HG03565 (cell line): ENCODE results near the gene OR8B8.
"Not testable (repeated sequence)": the region's sequence is repeated elsewhere in the genome, so short reads cannot be mapped to it uniquely, and the experiment has no call there.

Experiments
- ATAC-seq: cut with Tn5 transposase; IDR thresholded peaks from one replicate; pipeline ENCODE4 v1.9.1; 2021; ENCODE audit warnings: mild to moderate bottlenecking, moderate library complexity; ENCODE audit not compliant: unreplicated experiment

Gene OR8B8, protein sequence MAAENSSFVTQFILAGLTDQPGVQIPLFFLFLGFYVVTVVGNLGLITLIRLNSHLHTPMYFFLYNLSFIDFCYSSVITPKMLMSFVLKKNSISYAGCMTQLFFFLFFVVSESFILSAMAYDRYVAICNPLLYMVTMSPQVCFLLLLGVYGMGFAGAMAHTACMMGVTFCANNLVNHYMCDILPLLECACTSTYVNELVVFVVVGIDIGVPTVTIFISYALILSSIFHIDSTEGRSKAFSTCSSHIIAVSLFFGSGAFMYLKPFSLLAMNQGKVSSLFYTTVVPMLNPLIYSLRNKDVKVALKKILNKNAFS

DNA sequence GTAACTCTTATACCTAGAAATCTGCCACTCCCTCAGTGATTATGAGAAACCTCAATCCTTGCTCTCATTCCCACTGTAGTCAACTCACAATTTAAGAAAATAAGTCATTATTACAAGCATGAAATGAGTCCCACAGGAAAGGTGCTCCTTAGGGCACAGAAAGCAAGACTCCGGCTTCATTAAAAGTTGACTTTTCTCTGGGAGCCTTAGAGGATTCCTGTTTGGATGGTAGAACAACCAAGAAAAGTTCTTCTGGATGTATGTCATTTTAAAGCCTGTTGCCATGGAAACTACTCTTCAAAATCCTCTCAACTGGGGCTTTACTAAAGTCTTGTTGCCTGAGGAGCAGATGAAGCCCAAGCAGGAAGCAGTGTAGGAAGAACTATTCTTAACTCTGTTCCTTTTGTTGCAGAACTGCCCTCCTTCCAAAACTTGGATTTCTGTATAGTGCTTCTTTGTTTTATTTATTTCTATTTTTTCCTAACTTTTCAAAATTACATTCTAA, at the start of gene OR8B8:
OR8B8 (minus strand) TSS at position 51 of the 505 bp plus-strand sequence. CDS start 4,611 bp downstream, outside the sequence.
- no peak for ATAC-seq

DNA sequence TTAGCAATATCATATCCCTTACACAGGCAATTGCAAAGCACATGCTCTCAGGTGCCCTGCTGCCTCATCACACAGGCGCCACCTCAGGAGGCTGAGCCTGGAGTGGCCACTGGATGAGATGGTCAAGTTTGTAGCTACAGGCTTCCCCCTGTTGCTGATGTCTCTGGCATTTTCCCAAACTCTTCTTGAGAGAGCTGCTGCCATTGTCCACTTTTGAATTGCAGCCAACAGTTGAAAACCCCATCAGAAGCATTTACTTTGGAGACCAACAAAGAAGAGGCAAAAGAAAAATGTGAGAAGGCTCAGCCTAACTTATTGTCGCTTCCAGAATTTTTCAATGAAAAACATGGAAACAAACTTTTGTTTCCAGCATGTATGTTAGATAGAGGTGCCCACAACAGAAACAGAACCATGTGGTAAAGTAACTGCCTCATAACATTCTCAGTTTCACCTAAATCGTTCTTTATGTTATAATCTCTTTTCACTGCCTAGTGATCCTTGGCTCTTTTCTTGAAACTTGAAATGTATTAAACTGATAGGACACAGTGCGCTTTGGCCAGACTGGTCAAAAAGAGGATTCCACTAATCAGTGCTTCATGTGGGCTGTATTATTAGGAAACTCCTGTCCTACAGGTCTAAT, 47.6 kb upstream of the OR8B8 start:
- no peak for ATAC-seq

DNA sequence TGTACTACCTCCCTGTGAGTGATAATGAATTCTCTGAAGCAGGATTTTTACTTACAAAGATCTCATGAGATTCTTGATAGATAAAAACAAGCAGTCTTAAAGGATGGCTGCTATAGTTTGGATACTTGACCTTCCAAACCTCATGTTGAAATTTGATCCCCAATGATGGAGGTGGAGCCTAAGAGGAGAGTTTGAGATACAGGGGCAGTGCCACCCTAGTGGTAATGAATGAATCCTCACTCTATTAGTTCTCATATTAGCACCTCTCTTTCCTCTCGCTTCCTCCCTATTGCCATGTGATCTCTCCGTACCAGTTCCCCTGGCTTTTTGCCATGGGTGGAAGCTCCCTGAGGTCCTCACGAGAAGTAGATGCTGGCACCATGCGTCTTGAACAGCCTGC, 37.9 kb upstream of the OR8B8 start:
- no peak for ATAC-seq

DNA sequence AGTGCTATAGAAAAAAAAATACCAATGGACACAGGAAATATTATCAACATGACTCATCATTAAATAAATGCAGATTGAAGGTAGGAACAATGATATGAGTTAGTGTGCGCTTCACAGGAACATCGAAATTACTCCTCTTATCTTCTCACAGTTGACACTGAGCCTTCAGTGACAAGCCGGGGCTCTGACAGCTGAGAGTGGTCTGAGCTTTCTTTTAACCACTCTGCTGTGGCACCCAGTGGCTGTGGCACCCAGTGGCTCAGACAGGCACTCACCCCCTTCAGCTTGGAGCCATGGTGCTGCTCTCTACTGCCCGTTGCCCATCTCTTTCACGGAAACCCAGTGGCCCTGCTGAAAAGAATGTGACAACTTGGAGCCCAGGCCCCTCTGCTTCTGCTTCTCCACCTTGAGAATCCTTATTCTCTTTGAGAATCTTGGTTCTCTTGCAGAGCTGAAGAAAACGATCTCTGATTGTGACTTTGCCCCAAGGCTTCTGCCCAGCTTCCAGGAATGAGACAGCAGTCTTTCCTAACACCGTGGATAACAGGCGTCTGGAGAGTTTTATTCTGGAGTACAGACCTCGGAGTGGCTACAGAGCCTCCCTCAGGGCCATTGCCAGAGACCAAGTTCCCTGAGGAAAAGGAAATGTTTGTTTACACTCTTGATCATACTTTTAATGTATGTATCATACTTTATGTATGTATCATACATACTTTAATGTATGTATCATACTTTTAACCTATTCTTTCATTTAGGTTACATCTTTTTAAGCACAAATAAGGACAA, 37.1 kb upstream of the OR8B8 start:
- ATAC-seq = no peak

DNA sequence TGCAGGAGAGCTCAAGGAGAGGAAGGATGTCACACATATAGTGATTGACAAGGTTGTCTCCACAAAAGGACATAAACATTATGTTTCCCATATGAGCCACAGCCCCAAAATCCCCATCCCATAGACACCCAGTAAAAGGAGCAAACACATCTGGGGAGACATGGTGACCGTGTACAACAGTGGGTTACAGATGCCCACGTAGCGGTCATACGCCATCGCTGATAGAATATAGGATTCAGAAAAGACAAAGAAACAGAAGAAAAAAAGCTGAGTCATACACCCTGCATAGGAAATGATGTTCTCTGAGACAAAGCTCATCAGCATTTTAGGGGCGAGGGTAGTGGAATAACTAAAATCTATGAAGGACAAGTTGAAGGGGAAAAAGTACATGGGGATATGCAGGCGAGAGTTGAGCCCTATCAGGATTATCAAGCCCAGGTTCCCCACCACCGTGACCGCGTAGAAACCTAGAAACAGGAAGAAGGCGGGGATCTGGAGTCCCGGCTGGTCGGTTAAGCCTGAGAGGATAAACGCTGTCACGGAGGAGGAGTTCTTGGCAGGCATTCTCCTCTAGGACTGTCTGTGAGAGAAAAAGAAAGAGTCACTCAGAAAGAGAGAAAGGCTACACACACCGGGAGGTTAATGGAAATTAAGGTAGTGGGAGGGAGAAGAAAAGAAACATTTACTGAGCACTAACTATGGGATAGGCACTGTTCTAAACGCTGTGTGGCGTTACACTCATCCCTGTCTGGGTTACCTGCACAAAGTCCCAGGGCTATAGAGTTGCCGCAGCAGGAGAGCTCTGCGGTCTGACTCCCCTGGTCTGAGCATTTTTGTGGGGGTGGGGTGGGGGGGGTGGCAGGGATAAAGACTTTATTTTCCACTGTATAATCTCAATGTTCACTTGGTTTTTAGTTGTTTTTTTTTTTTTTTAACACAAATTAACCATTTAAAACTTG, 36.1 kb upstream of the OR8B8 start:
- peak; percentile 71 for ATAC-seq

DNA sequence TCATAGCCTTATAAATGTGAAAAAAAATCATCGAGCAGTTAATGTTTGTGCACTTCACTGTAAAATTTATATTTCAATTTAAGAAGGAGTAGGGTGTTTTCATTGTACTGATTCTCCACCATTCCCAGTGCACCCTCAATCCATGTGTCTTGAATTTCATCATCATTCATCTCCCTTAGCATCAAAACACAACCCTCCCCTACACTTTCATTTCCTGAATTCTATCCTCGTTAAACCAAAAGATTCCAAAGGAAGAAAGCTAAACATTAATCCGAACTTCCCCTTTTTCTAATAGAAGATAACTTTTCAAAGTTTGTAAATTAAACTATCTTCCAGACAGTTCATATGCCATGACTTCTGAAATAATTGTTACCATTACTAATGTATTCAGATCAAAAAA, 34.1 kb upstream of the OR8B8 start:
- ATAC-seq = no peak

DNA sequence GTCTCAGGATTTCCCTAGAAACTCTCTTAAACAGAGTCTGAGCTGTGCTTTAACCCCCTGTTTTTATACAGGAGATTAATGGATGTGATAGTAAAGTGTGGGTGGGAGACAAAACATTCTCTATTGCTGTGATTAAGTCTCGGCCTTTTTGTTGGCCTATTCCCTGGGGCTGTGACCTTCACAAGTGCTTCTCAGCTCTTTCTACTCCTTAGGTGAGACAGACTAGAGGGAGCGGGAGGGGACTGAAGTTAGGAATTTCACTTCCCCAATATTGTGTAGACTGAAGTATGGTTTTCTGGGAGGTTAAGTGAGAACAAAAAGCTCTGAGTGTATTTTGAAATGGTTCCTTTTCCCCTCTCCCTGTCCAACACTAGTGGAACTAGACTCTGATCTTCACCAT, 29.8 kb upstream of the OR8B8 start:
- ATAC-seq = no peak

DNA sequence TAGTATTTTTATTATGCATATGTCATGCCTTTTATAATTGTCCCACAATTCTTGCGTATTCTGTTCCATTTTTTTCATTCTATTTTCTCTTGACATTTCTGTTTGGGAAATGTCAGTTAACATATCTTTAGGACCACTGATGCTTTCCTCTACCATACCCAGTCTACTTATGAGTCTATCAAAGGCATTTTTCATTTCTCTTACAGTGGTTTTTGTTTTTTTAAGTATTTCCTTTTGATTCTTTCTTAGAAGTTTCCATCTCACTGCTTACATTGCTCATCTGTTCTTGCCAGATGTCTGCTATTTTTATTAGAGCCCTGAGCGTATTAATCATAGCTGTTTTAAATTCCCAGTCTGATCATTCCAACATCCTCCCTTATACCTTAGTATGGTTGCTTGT, 29.3 kb upstream of the OR8B8 start:
- ATAC-seq = no peak

DNA sequence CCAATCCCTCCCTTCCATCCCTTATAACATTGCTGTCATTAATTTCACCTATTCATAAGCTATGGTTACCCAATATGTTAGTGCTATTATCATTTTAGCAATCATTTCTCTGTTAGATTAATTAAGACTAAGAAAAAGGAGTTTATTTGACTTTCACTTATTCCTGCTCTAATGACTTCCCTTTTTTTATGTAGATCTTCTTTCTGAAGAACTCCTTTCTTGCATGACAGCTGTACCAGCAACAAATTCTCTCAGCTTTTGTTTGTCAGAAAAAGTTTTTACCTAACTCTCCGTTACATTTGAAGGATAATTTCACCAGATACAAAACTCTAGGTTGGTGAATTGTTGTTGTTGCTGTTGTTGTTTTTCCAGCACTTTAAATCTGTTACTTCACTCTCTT, 28.6 kb upstream of the OR8B8 start:
- no peak for ATAC-seq

DNA sequence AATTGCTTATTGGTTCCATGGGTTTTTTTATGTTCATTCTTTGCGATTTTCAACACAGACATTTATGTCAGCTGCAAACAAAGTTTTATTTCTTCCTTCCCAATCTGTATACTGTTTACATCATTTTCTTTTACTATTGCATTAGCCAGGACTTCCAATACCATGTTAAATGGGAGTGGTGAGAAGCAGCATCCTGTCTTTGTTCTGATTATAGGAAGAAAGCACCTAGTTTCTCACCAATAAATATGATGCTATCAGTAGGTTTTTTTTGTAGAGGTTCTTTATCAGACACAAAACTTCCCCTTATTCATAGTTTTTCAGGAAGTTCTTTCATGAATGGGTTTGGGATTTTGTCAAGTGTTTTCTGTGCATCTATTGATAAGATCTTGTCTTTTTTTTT, 28.0 kb upstream of the OR8B8 start:
- no peak for ATAC-seq

DNA sequence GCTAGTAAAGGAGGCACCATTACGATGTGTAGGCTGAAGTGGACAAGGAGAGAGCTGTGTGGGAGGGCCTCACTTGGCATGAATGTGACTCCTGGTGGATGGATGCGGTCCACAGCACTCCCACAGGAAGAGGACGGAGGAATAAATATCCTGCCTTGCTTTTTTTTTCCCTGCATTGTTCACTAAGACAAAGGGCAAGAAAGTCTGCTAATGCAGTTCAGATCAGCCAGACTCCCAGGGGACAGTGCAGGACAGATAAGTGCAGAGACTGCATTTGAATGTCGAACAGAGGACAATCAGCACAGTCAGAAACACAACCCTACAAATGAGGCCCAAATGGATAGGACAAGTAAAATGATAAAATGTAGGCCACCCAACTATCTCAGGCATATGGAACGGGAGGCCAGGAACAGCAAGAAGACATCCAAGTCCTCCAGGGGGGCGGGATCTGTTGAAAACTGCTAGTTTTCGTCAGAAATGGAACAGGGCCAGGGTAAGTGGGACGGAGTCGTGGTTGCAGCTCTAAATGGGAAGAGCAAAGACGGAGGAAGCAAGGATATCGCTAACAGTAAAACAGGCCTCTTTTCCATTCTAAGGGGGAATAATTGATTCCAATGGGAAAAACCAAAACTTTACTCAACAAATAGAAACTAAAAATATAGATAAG, 25.2 kb upstream of the OR8B8 start:
- ATAC-seq = no peak

DNA sequence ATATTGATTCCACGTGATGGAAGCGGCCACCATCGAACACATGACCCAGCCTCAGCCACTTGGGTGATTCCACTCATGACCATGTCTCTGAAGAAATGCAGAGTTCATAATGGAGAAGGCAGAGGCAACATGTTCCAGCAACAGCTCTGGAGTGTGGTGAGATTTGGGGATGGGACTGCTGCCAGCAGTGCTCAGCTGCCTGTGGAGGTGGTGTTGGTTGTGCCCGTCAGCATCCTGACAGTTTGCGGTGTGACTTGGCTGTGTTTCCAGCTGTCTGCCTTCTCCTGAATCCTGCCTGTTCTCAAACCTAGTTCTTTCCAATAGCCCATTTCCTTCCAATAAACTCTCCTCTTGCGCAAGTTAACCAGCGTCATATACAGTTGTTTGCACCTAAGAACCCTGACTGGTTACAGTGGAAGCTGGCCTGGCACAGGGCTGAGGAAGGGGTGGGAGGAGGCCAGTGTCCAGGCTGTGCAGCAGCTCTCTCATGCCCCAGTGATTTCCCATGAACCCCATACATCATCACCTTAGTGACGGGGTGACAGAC, 22.0 kb upstream of the OR8B8 start:
- no peak for ATAC-seq

DNA sequence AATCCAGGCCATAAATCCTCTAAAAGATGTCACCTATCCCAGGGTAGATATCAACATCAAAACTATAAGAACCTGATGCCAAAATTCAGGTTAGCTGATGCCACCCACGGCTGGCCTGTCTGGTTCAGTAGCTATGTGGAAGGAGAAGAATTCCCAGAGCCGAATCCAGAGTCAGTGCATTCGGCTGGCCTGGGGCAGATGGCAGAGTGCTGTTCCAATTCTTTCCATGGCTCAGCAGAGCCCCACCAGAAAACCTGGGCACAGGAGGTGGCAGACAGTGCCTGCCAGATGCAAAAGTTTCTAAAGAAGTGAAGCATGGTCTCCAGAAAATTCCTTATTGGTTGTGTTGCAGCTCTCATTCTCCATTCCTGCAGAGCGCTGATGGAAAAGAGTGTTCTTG, 19.9 kb upstream of the OR8B8 start:
- ATAC-seq = no peak

DNA sequence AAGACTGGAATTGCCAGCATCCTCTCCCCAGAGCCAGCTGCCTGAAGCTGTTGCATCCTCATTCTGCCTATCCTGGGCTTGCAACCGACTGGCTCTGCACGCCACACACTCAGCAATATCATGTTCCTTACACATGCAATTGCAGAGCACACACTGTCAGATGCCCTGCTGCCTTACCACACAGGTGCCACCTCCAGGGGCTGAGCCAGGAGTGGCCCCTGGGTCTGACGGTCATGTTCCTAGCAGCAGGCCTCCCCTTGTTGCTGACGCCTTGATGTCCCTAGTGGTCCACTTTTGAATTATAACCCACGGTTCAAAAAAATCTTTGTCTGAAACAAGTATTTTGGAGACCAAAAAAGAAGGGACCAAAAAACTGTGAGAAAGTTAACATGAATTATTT, 18.5 kb upstream of the OR8B8 start:
- ATAC-seq = no peak

DNA sequence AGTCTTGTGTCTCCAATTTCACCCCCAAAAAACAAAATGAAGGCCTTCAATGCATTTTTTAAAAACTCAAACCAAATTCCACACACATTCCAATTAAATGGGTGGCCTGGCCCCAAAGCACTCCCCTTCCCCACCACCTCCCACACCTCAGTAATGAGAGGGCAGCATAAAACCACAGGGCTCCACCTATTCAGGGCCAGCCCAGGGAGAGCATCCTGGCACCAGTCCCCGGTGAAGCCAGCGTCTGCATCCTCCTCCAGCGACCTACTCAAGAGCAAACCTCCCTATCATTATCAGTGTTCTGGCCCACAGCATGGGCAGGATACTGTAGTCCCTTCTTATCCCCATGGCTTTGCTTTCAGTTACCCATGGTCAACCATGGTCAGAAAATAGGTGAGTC, 17.8 kb upstream of the OR8B8 start:
- ATAC-seq = no peak

DNA sequence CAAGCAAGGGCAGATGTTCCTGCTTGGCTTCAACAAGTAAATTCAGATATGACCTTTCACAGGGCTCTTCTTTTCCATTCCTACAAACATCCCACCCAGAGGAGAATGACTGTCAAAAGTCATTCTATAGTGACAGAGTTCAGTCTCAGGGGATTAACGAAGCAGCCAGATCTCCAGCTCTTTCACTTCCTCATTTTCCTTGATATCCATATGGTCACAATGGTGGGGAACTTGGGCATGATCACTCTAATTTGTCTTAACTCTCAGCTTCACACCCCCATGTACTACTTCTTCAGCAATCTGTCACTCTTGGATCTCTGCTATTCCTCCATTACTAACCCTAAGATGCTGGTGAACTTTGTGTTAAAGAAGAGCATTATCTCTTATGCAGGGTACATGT, 15.0 kb upstream of the OR8B8 start:
- no peak for ATAC-seq

DNA sequence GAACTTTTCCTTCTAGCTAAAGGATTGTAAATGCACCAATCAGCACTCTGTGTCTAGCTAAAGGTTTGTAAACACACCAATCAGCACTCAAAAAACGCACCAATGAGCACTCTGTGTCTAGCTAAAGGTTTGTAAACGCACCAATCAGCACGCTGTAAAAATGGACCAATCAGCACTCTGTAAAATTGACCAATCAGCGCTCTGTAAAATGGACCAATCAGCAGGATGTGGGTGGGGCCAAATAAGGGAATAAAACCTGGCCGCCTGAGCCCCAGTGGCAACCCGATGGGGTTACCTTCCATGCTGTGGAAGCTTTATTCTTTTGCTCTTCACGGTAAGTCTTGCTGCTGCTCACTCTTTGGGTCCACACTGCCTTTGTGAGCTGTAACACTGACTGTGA, 13.9 kb upstream of the OR8B8 start:
- not testable (repeated sequence) for ATAC-seq

DNA sequence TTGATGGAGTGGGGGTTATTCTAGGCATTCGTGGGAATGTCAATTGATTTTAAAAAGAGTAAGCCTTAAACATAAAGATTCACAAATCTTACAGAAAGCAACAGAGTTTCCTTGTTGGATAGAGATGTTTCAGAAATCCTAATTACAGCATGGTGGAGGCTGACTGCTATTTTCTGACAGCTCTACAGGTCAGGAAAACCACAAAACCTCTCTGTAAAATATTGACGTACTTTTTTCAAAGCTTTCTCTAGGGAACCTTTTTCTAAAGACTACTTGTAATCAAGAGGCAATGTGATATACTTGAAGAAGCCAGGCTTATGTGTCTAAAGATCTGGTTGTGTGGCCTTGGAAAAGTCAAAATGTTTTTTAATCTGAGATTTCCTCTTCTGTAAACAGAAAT, 9.1 kb upstream of the OR8B8 start:
- ATAC-seq = no peak

DNA sequence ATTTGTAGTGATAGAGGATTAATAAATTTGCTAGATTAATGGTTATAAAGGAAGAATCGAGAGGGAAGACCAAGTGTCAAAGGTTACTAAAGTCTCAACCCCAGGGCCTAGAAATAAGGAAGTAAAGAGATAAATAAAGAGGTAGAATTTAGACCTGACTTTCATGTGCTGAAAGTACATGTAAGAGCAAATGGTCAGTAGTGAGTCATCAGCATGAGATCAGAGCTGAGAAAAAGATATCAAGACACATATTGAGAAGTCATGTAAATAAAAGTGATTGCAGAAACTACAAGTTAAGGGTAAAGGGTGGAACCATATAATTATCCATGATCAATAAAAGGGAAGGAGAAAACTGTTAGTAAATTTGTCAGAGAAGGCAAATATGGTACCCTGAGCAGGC, 1.4 kb upstream of the OR8B8 start:
- ATAC-seq = no peak

DNA sequence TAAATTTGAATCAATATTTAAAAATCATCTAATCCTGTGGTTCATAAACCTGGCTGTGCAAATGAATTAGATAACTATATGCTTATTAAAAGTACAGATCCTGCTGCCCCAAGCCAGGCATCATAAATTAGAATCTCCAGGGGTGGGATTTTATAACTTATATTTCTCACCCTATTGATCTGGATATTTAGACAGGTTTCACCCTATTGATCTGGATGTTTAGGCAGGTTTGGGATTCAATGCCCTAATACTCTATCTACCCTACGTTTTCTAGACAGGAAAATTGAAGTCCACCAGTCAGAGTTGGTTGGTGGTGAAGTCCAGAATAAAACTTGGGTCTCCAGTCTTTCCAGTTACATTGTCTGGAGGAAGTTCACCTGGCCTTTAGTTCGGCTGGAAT, 2.6 kb downstream of the OR8B8 start:
- no peak for ATAC-seq
